ENCODE data around the gene TMC5. TPM values are rescaled to one million over a fixed set of nuclear protein-coding genes. Genes with fewer than 3 reads are reported as not detected.

The TMC5 gene
- total and polyA plus RNA-seq, 7 donors = 0.36 to 56.0 (median 22.4) TPM; not detected in 2

- no peaks in the 10 kb centered on the region for H3K27me3 ChIP-seq
- intact Hi-C loops (cut with DNase I) = loop anchor here (10.0 kb wide), 1 partner anchor 188 kb away; the partner anchor contains the start of genes IQCK and KNOP1
- 65 to 90% methylated on average over 1 of the region's 1 CpG for WGBS, 2 donors
- no peak overlapping the region for H3K4me3 ChIP-seq
- no peak for DNase-seq
- no peak for TF ChIP-seq EP300 (IDR thresholded peaks at IDR 0.05)
- TF ChIP-seq CTCF (IDR thresholded peaks at IDR 0.05) = no peak
- TF ChIP-seq POLR2A (IDR thresholded peaks at IDR 0.05) = no peak
- TF ChIP-seq POLR2AphosphoS5 (IDR thresholded peaks at IDR 0.05) = no peak
- no peak overlapping the region for H3K27ac ChIP-seq
- peaks cover 0 to 27% (median 16%) of the 10 kb centered on the region in 4 donors for H3K4me1 ChIP-seq
- no peaks in the 10 kb centered on the region for H3K9me3 ChIP-seq
- H3K36me3 ChIP-seq = peaks cover 0 to 17% (median 0%) of the 10 kb centered on the region in 4 donors
These were observed 109.5 kb downstream of the TMC5 start for GRCh38 chr16:19527161-19527560.

GRCh38 chr16:19528666-19529065 lies 111.0 kb downstream of the TMC5 start:
- H3K27ac ChIP-seq = no peak overlapping the region
- intact Hi-C loops (cut with DNase I) = loop anchor here (10.0 kb wide), 1 partner anchor 186 kb away; the partner anchor contains the start of genes IQCK and KNOP1
- WGBS, 2 donors = 97 to 98% methylated on average over 3 of the region's 3 CpGs
- no peaks in the 10 kb centered on the region for H3K9me3 ChIP-seq
- peaks cover 0 to 31% (median 0%) of the 10 kb centered on the region in 4 donors for H3K36me3 ChIP-seq
- no peaks in the 10 kb centered on the region for H3K27me3 ChIP-seq
- no peak for TF ChIP-seq POLR2A (IDR thresholded peaks at IDR 0.05)
- TF ChIP-seq POLR2AphosphoS5 (IDR thresholded peaks at IDR 0.05) = no peak
- TF ChIP-seq EP300 (IDR thresholded peaks at IDR 0.05) = no peak
- no peak for TF ChIP-seq CTCF (IDR thresholded peaks at IDR 0.05)
- H3K4me1 ChIP-seq = peaks cover 0 to 19% (median 13%) of the 10 kb centered on the region in 4 donors
- no peak for DNase-seq
- no peak overlapping the region for H3K4me3 ChIP-seq

GRCh38 chr16:19532601-19533000 lies 114.9 kb downstream of the TMC5 start:
- no peak for DNase-seq
- Histone ChIP-seq H3K27ac (no peak overlapping the region), H3K4me3 (no peak overlapping the region), H3K36me3 (peaks cover 0 to 57% (median 0%) of the 10 kb centered on the region in 4 donors), H3K9me3 (no peaks in the 10 kb centered on the region), H3K27me3 (no peaks in the 10 kb centered on the region), H3K4me1 (no peaks in the 10 kb centered on the region)
- WGBS, 2 donors = 43 to 89% methylated on average over 1 of the region's 1 CpG
- intact Hi-C loops (cut with DNase I) = no loop called here
- TF ChIP-seq POLR2A (IDR thresholded peaks at IDR 0.05) = no peak
- no peak for TF ChIP-seq POLR2AphosphoS5 (IDR thresholded peaks at IDR 0.05)
- no peak for TF ChIP-seq CTCF (IDR thresholded peaks at IDR 0.05)
- no peak for TF ChIP-seq EP300 (IDR thresholded peaks at IDR 0.05)

GRCh38 chr16:19540241-19540970 lies 122.7 kb downstream of the TMC5 start:
- H3K36me3 ChIP-seq = peaks cover 0 to 80% (median 7%) of the 10 kb centered on the region in 4 donors

More at GRCh38 chr16:19540241-19540970, 122.7 kb downstream of the TMC5 start:
- 93 to 94% methylated on average over 6 of the region's 6 CpGs for WGBS, 2 donors
- H3K9me3 ChIP-seq = no peaks in the 10 kb centered on the region
- no peaks in the 10 kb centered on the region for H3K27me3 ChIP-seq
- no peaks in the 10 kb centered on the region for H3K4me1 ChIP-seq
- no peak for DNase-seq
- H3K4me3 ChIP-seq = no peak overlapping the region
- TF ChIP-seq EP300 (IDR thresholded peaks at IDR 0.05) (no peak), POLR2AphosphoS5 (IDR thresholded peaks at IDR 0.05) (no peak), POLR2A (IDR thresholded peaks at IDR 0.05) (no peak), CTCF (IDR thresholded peaks at IDR 0.05) (no peak)
- no peak overlapping the region for H3K27ac ChIP-seq
- intact Hi-C loops (cut with DNase I) = no loop called here

Measured in sigmoid colon (tissue), 7 donors.